Measurements from ENCODE around the gene LZTS2.

DNA sequence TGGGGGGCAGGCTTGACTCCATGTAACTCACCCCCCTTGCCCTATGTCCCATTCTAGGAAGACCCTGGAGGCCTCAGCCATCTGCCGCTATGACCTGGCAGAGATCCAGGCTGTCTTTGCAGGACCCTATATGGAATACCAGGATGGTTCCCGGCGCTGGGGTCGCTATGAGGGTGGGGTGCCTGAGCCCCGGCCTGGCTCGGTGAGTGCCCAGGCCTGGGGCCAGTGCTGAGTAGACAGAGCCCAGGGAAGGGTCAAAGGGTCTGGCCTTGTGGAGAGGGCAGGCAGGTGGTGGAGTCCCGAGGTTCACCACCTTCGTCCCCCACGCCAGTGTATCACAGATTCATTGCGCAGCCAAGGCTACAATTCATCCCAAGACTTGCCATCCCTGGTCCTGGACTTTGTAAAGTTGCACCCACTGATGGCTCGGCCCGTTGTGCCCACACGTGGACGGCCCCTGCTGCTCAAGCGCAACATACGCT, 19.8 kb upstream of the LZTS2 start:
- TF ChIP-seq CTCF (IDR thresholded peaks at IDR 0.05; ENCODE audit: low read depth, low read length, poor library complexity, severe bottlenecking) (no peak), EZH2phosphoT487 (IDR thresholded peaks at IDR 0.05; ENCODE audit: borderline replicate concordance, low read length) (no peak)

Measured in DOHH2 (cell line).